Muscle of leg (tissue), 11 donors: ENCODE results near the gene GCSH. TPM values are rescaled to one million over a fixed set of nuclear protein-coding genes. Genes with fewer than 3 reads are reported as not detected.
"Not testable (repeated sequence)": the region's sequence is repeated elsewhere in the genome, so short reads cannot be mapped to it uniquely, and the experiment has no call there.

Source experiments
- DNase-seq: peaks from one replicate; pipeline ENCODE4 v3.0.0; 2013
- H3K27ac ChIP-seq: one replicate; pipeline ENCODE4 v1.5.1; 2013; ENCODE audit warnings: mild to moderate bottlenecking, low read length, control low read depth
- H3K27me3 ChIP-seq: one replicate; pipeline ENCODE4 v1.6.1; 2013; ENCODE audit warnings: low read length; ENCODE audit not compliant: control insufficient read depth, insufficient read depth
- H3K36me3 ChIP-seq: one replicate; pipeline ENCODE4 v1.6.1; 2013; ENCODE audit warnings: low read length; ENCODE audit not compliant: control insufficient read depth, insufficient read depth
- H3K4me1 ChIP-seq: one replicate; pipeline ENCODE4 v1.6.1; 2013; ENCODE audit warnings: low read length; ENCODE audit not compliant: control insufficient read depth, insufficient read depth
- H3K4me3 ChIP-seq: one replicate; pipeline ENCODE4 v1.5.1; 2013; ENCODE audit warnings: low read length, control low read depth
- H3K9me3 ChIP-seq: replicated peaks from 2 replicates; pipeline ENCODE4 v1.6.1; 2013; ENCODE audit warnings: low read depth, low read length; ENCODE audit not compliant: control insufficient read depth
- WGBS: methylation state at CpG from one replicate; pipeline ENCODE4 v1.1.5; 2013; ENCODE audit warnings: missing lambda C conversion rate; ENCODE audit not compliant: insufficient coverage; 5-methylcytosine and 5-hydroxymethylcytosine counted together
- polyA plus RNA-seq, 8 donors: library from polyadenylated mRNA; unstranded; fragments of 120-200 nt; gene quantifications; one replicate each; pipeline versions ENCODE4 v1.2.1 to v1.2.3, GENCODE V29; 2013; ENCODE audit warnings: inconsistent platforms in 1 of 8, low replicate concordance in 1 of 8; ENCODE audit not compliant: insufficient read length in 8 of 8, insufficient read depth in 1 of 8
- total RNA-seq: library from RNA; stranded (reverse); fragments of 120-200 nt; gene quantifications from one replicate; pipeline ENCODE4 v1.2.4, GENCODE V29; 2013

Gene GCSH
- total and polyA plus RNA-seq, 9 donors = 29.8 to 65.9 (median 56.1) TPM

DNA sequence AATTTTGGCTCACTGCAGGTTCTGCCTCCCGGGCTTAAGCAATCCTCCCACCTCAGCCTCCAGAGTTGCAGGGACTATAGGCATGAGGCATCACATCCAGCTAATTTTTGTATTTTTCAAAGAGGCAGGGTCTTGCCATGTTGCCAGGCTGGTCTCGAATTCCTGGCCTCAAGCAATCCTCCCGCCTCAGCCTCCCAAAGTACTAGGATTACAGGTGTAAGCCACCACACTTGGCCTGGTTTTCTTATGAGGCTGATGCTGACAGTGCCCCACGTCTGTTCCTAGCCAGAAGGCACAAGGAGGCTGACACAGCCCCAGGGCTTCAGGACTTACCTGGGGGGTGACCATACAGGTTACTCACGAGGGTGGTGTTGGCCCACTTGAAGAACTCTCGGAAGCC is 33.9 kb upstream of the GCSH start:
- DNase-seq = no peak
- Histone ChIP-seq H3K4me3 (no peak overlapping the region), H3K4me1 (no peaks in the 10 kb centered on the region), H3K27ac (no peak overlapping the region), H3K36me3 (no peaks in the 10 kb centered on the region), H3K27me3 (no peaks in the 10 kb centered on the region), H3K9me3 (no peaks in the 10 kb centered on the region)
- 88% methylated on average over 4 of the region's 6 CpGs for WGBS

GRCh38 chr16:81128726-81129524 is 32.7 kb upstream of the GCSH start:
- no peak for DNase-seq
- H3K9me3 ChIP-seq = no peaks in the 10 kb centered on the region
- H3K36me3 ChIP-seq = no peaks in the 10 kb centered on the region
- no peak overlapping the region for H3K4me3 ChIP-seq
- H3K27ac ChIP-seq = no peak overlapping the region
- no peaks in the 10 kb centered on the region for H3K4me1 ChIP-seq
- no peaks in the 10 kb centered on the region for H3K27me3 ChIP-seq
- 89% methylated on average over 13 of the region's 16 CpGs for whole genome bisulfite sequencing

- H3K4me3 ChIP-seq = no peak overlapping the region
- 70% methylated on average over 4 of the region's 5 CpGs for WGBS
- no peak overlapping the region for H3K27ac ChIP-seq
- H3K4me1 ChIP-seq = no peaks in the 10 kb centered on the region
- no peaks in the 10 kb centered on the region for H3K27me3 ChIP-seq
- H3K36me3 ChIP-seq = no peaks in the 10 kb centered on the region
- no peaks in the 10 kb centered on the region for H3K9me3 ChIP-seq
- no peak for DNase-seq
Observed at GRCh38 chr16:81127051-81127450, 30.9 kb upstream of the GCSH start.

- Histone ChIP-seq H3K4me1 (no peaks in the 10 kb centered on the region), H3K27me3 (peaks cover 4% of the 10 kb centered on the region), H3K27ac (no peak overlapping the region), H3K9me3 (no peaks in the 10 kb centered on the region), H3K4me3 (no peak overlapping the region), H3K36me3 (no peaks in the 10 kb centered on the region)
- DNase-seq = no peak
- WGBS = 79% methylated on average over 8 of the region's 17 CpGs
Observed at GRCh38 chr16:81123092-81123852, 27.1 kb upstream of the GCSH start.

DNA sequence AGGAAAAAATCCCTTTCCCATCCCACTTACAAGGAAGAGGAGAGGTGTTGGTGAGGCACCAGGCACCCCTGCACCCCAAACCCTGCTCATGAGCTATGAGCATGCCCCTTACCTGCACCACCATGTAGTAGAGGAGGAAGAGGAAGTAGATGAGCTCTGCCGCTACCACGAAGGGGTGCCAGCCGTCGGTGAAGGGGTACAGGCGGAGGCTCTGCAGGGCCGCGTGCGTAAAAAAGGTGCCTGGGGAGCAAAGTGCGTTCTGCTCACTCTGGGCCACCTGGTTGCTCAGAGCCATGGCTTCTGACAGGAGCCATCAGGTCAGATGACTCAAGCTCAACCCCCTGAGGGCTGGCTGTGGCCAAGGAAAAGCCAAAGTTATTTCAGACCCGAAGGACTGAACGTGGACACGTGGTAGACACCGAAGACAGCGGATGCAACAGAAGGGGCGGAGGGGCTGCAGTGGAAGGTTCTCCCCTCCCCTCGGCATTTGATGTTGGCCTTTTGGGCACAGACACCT is 25.3 kb upstream of the GCSH start:
- Histone ChIP-seq H3K27ac (no peak overlapping the region), H3K9me3 (no peaks in the 10 kb centered on the region), H3K4me3 (no peak overlapping the region), H3K4me1 (no peaks in the 10 kb centered on the region), H3K36me3 (no peaks in the 10 kb centered on the region), H3K27me3 (peaks cover 10% of the 10 kb centered on the region)
- WGBS = 93% methylated on average over 13 of the region's 16 CpGs
- DNase-seq = no peak

GRCh38 chr16:81117436-81117835 is 21.2 kb upstream of the GCSH start:
- no peaks in the 10 kb centered on the region for H3K9me3 ChIP-seq
- H3K4me3 ChIP-seq = no peak overlapping the region
- DNase-seq = no peak
- WGBS = 60% methylated on average over 8 of the region's 11 CpGs
- H3K27me3 ChIP-seq = peaks cover 10% of the 10 kb centered on the region
- no peaks in the 10 kb centered on the region for H3K4me1 ChIP-seq
- H3K27ac ChIP-seq = no peak overlapping the region
- no peaks in the 10 kb centered on the region for H3K36me3 ChIP-seq

- DNase-seq = no peak
- 79% methylated on average over 6 of the region's 9 CpGs for WGBS
- Histone ChIP-seq H3K27ac (no peak overlapping the region), H3K4me3 (no peak overlapping the region), H3K36me3 (no peaks in the 10 kb centered on the region), H3K9me3 (no peaks in the 10 kb centered on the region), H3K4me1 (no peaks in the 10 kb centered on the region), H3K27me3 (peaks cover 10% of the 10 kb centered on the region)
Observed at GRCh38 chr16:81116285-81116684, 20.1 kb upstream of the GCSH start.

DNA sequence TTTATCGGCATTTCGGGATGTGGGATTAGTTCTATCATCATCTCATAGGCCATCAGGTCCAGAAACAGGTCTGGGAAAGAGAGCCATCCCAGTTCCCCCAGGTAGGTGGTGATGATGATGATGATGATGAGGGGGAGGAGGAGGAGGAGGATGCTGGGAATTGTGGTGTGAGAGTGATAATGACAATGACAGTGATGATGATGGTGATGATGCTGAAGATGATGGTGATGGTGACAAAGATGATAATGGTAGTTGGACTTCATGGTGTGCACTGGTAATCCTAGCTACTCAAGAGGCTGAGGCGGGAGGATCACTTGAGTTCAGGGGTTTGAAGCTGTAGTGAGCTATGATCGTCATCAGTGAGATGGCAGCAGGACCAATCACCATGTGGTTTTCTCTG is 16.3 kb upstream of the GCSH start:
- no peaks in the 10 kb centered on the region for H3K4me1 ChIP-seq
- no peak overlapping the region for H3K4me3 ChIP-seq
- 89% methylated on average over 2 of the region's 4 CpGs for WGBS
- H3K27ac ChIP-seq = no peak overlapping the region
- H3K9me3 ChIP-seq = no peaks in the 10 kb centered on the region
- DNase-seq = no peak
- H3K27me3 ChIP-seq = peaks cover 5% of the 10 kb centered on the region
- no peaks in the 10 kb centered on the region for H3K36me3 ChIP-seq

DNA sequence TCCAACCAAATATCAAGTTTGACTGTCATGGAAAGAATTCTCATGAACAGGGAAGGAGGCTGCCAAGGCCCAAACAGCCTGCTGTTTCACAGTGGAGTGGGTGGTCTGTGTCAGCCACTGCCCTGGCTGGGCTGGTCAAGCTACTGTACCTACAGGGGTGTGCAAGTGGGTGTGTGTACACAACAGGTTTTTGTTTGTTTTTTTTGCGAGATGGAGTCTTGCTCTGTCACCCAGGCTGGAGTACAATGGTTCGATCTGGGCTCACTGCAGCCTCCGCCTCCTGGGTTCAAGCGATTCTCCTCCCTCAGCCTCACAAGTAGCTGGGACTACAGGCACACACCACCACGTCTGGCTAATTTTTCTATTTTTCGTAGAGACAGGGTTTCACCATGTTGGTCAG is 13.1 kb upstream of the GCSH start:
- not testable (repeated sequence) for H3K27me3 ChIP-seq, H3K4me3 ChIP-seq, H3K27ac ChIP-seq, DNase-seq, H3K9me3 ChIP-seq, H3K4me1 ChIP-seq, H3K36me3 ChIP-seq
- 97% methylated on average over 5 of the region's 6 CpGs for WGBS

DNA sequence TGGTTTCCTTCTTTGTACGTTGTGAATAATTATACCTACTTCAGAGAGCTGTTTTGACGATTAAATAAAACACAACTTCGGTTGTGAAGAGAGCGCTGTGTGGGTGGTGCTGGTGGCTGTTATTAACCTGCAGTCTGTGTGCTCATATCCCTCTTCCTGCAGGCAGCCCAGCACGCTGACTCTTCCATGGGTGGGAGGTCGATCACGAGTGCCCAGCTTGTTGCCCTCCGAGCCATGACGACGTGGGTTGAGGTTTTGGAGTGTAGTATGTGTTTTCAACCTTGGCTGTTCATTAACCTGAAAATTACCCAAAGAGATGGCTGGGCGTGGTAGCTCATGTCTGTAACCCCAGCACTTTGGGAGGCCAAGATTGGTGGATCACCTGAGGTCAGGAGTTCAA is 11.3 kb upstream of the GCSH start:
- Histone ChIP-seq H3K27me3 (no peaks in the 10 kb centered on the region), H3K9me3 (no peaks in the 10 kb centered on the region), H3K4me1 (no peaks in the 10 kb centered on the region), H3K4me3 (no peak overlapping the region), H3K36me3 (no peaks in the 10 kb centered on the region), H3K27ac (no peak overlapping the region)
- no peak for DNase-seq
- WGBS = 90% methylated on average over 8 of the region's 11 CpGs
